Panc1 (cell line): ENCODE results near the gene TEX22.

Source experiments
- CTCF ChIP-seq: fragments of 450-650 bp; IDR thresholded peaks from 2 replicates; pipeline ENCODE4 v1.5.1; 2017; ENCODE audit warnings: mild to moderate bottlenecking
- POLR2AphosphoS5 ChIP-seq: IDR thresholded peaks from 2 replicates; pipeline ENCODE4 v1.6.1; 2012; ENCODE audit warnings: mild to moderate bottlenecking, low read depth, low read length, moderate library complexity
- REST ChIP-seq, 2 experiments: IDR thresholded peaks; 2 replicates each; pipeline ENCODE4 v1.6.1; 2011 to 2012; ENCODE audit warnings: low read depth in 2 of 2, control low read depth in 1 of 2, low read length in 1 of 2, mild to moderate bottlenecking in 1 of 2, moderate library complexity in 1 of 2; ENCODE audit not compliant: insufficient read depth in 1 of 2
- TCF7L2 ChIP-seq: IDR thresholded peaks from 2 replicates; pipeline ENCODE4 v1.6.1; 2011; ENCODE audit warnings: mild to moderate bottlenecking, low read depth, low read length, inconsistent platforms

GRCh38 chr14:105425823-105426247, 27.5 kb downstream of the TEX22 start:
- no peak for TF ChIP-seq CTCF
- no peak for TF ChIP-seq POLR2AphosphoS5
- TF ChIP-seq TCF7L2 = no peak
- TF ChIP-seq REST (IDR thresholded peaks at IDR 0.05; ENCODE audit: insufficient read depth in 1 of 2, low read depth in 2 of 2, low read length in 1 of 2) = no peak
